ENCODE measurements around the gene SLC16A2. TPM values are rescaled to one million over a fixed set of nuclear protein-coding genes. Genes with fewer than 3 reads are reported as not detected.

SLC16A2 gene
- total RNA-seq, 1 experiment from 2014 or later: 8.5 TPM

- no TSS peak for BruUV-seq (replicated peaks)
- H2AFZ ChIP-seq (ENCODE audit: low read length): no peak overlapping the region
- ATAC-seq (no peak), DNase-seq (no peak)
- ChIA-PET CTCF (no interaction called here), POLR2A (ENCODE audit: unreplicated experiment) (no interaction called here)
- H3K4me1 ChIP-seq (ENCODE audit: insufficient read depth, low read length): no peaks in the 10 kb centered on the region
- H3K79me2 ChIP-seq (ENCODE audit: low read length): no peaks in the 10 kb centered on the region
- TF ChIP-seq EZH2 (IDR thresholded peaks at IDR 0.05; ENCODE audit: low read length, unreplicated experiment) (no peak), CTCF (conservative IDR thresholded peaks at IDR 0.05; ENCODE audit: low read depth, low read length) (no peak), EZH2phosphoT487 (IDR thresholded peaks at IDR 0.05; ENCODE audit: borderline replicate concordance, low read length) (no peak)
- H3K36me3 ChIP-seq (ENCODE audit: low read depth, low read length): no peaks in the 10 kb centered on the region
- H3F3A ChIP-seq (ENCODE audit: low read length, unreplicated experiment): no peaks in the 10 kb centered on the region
- H3K9ac ChIP-seq (ENCODE audit: low read length): no peak overlapping the region
- no peaks in the 10 kb centered on the region for H3K27me3 ChIP-seq (ENCODE audit: low read length)
- intact Hi-C loops (cut with micrococcal nuclease): no loop called here
- no peak overlapping the region for H3K4me2 ChIP-seq (ENCODE audit: low read length)
- H4K20me1 ChIP-seq (ENCODE audit: low read length): no peaks in the 10 kb centered on the region
- no peaks in the 10 kb centered on the region for H3K9me2 ChIP-seq (replicated peaks; ENCODE audit: low read length)
- H3K4me3 ChIP-seq (ENCODE audit: low read length): no peak overlapping the region
- H3K9me3 ChIP-seq (ENCODE audit: low read length): no peaks in the 10 kb centered on the region
- no peak overlapping the region for H3K27ac ChIP-seq (ENCODE audit: low read length)
Measured at GRCh38 chrX:74493806-74494205, 72.5 kb downstream of the SLC16A2 start.

DNA sequence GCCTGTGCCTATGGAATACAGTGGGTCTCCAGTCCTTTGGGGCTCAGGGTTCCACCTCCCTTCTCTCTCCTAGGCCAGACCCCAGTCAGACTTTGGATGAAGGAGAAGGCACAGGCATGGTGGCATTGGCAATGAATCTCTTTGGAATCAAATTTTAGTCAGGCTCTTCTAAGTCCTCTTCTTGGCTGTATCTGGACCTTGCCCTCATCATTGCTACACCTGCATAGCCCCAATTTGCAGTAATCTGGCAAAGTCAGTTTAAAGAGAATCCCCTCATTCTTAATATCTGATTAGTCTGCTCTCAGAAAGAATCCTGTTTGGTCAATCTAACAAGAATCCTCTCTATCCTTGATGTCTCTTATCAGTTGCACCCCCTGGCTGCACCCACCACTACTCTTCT lies 77.6 kb downstream of the SLC16A2 start:
- intact Hi-C loops (cut with micrococcal nuclease): no loop called here
- TF ChIP-seq EZH2 (IDR thresholded peaks at IDR 0.05; ENCODE audit: low read length, unreplicated experiment) (no peak), EZH2phosphoT487 (IDR thresholded peaks at IDR 0.05; ENCODE audit: borderline replicate concordance, low read length) (no peak), CTCF (conservative IDR thresholded peaks at IDR 0.05; ENCODE audit: low read depth, low read length) (no peak)
- ATAC-seq (no peak), DNase-seq (no peak)
- Histone ChIP-seq H3K4me1 (ENCODE audit: insufficient read depth, low read length) (no peaks in the 10 kb centered on the region), H3K36me3 (ENCODE audit: low read depth, low read length) (no peaks in the 10 kb centered on the region), H3F3A (ENCODE audit: low read length, unreplicated experiment) (no peaks in the 10 kb centered on the region), H3K79me2 (ENCODE audit: low read length) (no peaks in the 10 kb centered on the region), H2AFZ (ENCODE audit: low read length) (no peak overlapping the region), H3K9me2 (replicated peaks; ENCODE audit: low read length) (no peaks in the 10 kb centered on the region), H3K9me3 (ENCODE audit: low read length) (no peaks in the 10 kb centered on the region), H3K4me3 (ENCODE audit: low read length) (no peak overlapping the region), H3K27me3 (ENCODE audit: low read length) (no peaks in the 10 kb centered on the region), H4K20me1 (ENCODE audit: low read length) (no peaks in the 10 kb centered on the region), H3K27ac (ENCODE audit: low read length) (no peak overlapping the region), H3K4me2 (ENCODE audit: low read length) (no peak overlapping the region), H3K9ac (ENCODE audit: low read length) (no peak overlapping the region)
- BruUV-seq (replicated peaks): no TSS peak
- POLR2A ChIA-PET (ENCODE audit: unreplicated experiment): no interaction called here
- CTCF ChIA-PET: no interaction called here

GRCh38 chrX:74500067-74500466 lies 78.8 kb downstream of the SLC16A2 start:
- Histone ChIP-seq H3F3A (ENCODE audit: low read length, unreplicated experiment) (no peaks in the 10 kb centered on the region), H3K4me3 (ENCODE audit: low read length) (no peak overlapping the region), H4K20me1 (ENCODE audit: low read length) (no peaks in the 10 kb centered on the region), H3K27me3 (ENCODE audit: low read length) (no peaks in the 10 kb centered on the region), H3K27ac (ENCODE audit: low read length) (no peak overlapping the region), H3K4me1 (ENCODE audit: insufficient read depth, low read length) (no peaks in the 10 kb centered on the region), H3K79me2 (ENCODE audit: low read length) (no peaks in the 10 kb centered on the region), H2AFZ (ENCODE audit: low read length) (no peak overlapping the region), H3K36me3 (ENCODE audit: low read depth, low read length) (no peaks in the 10 kb centered on the region), H3K9me2 (replicated peaks; ENCODE audit: low read length) (no peaks in the 10 kb centered on the region), H3K9me3 (ENCODE audit: low read length) (no peaks in the 10 kb centered on the region), H3K9ac (ENCODE audit: low read length) (no peak overlapping the region), H3K4me2 (ENCODE audit: low read length) (no peak overlapping the region)
- intact Hi-C loops (cut with micrococcal nuclease): no loop called here
- ChIA-PET CTCF (no interaction called here), POLR2A (ENCODE audit: unreplicated experiment) (no interaction called here)
- DNase-seq (no peak), ATAC-seq (no peak)
- BruUV-seq (replicated peaks): no TSS peak
- TF ChIP-seq CTCF (conservative IDR thresholded peaks at IDR 0.05; ENCODE audit: low read depth, low read length): no peak
- TF ChIP-seq EZH2 (IDR thresholded peaks at IDR 0.05; ENCODE audit: low read length, unreplicated experiment): no peak
- no peak for TF ChIP-seq EZH2phosphoT487 (IDR thresholded peaks at IDR 0.05; ENCODE audit: borderline replicate concordance, low read length)

Measured in PC-3 (cell line).